OCI-LY1 (cell line): ENCODE measurements around the gene OR4D2.

Experiments used
- H2AFZ ChIP-seq: fragments of 200-600 bp; sonication (generic), shearing (Covaris generic); 2 replicates; pipeline ENCODE4 v1.6.0; 2014; ENCODE audit warnings: antibody characterized with exemption, mild to moderate bottlenecking, low read length
- H3F3A ChIP-seq: fragments of 200-600 bp; sonication (generic), shearing (Covaris generic); 2 replicates; pipeline ENCODE4 v1.6.0; 2014; ENCODE audit warnings: mild to moderate bottlenecking, antibody characterized with exemption, low read length, moderate library complexity; ENCODE audit not compliant: insufficient read depth
- H3K27ac ChIP-seq: fragments of 200-600 bp; sonication (generic); 2 replicates; pipeline ENCODE4 v1.5.1; 2014; ENCODE audit warnings: low read length, mixed run types, mild to moderate bottlenecking, low read depth; ENCODE audit not compliant: poor library complexity, severe bottlenecking
- H3K27me3 ChIP-seq: fragments of 200-600 bp; sonication (generic); 2 replicates; pipeline ENCODE4 v1.6.0; 2014; ENCODE audit warnings: antibody characterized with exemption, mild to moderate bottlenecking, low read length, moderate library complexity; ENCODE audit not compliant: insufficient read depth
- H3K36me3 ChIP-seq: fragments of 200-600 bp; sonication (generic); 2 replicates; pipeline ENCODE4 v1.6.1; 2014; ENCODE audit warnings: mild to moderate bottlenecking, antibody characterized with exemption, low read length, moderate library complexity, mixed read lengths; ENCODE audit not compliant: insufficient read depth
- H3K4me1 ChIP-seq: fragments of 200-600 bp; sonication (generic); 2 replicates; pipeline ENCODE4 v1.5.1; 2014; ENCODE audit warnings: mild to moderate bottlenecking, low read length, moderate library complexity; ENCODE audit not compliant: insufficient read depth, severe bottlenecking
- H3K4me2 ChIP-seq: fragments of 200-600 bp; sonication (generic), shearing (Covaris generic); 2 replicates; pipeline ENCODE4 v1.6.1; 2014; ENCODE audit warnings: low read length
- H3K4me3 ChIP-seq: fragments of 200-600 bp; sonication (generic); 2 replicates; pipeline ENCODE4 v1.5.1; 2014; ENCODE audit warnings: low read length, low read depth, mild to moderate bottlenecking, mixed read lengths; ENCODE audit not compliant: poor library complexity, severe bottlenecking
- H3K79me2 ChIP-seq: fragments of 200-600 bp; shearing (Covaris generic); 2 replicates; pipeline ENCODE4 v1.6.1; 2016; ENCODE audit warnings: mixed run types, low read length, mixed read lengths; ENCODE audit not compliant: insufficient read depth
- H3K9ac ChIP-seq: fragments of 200-600 bp; sonication (generic), shearing (Covaris generic); 2 replicates; pipeline ENCODE4 v1.6.1; 2014; ENCODE audit warnings: mild to moderate bottlenecking, low read length, mixed read lengths
- H3K9me2 ChIP-seq: fragments of 200-600 bp; sonication (generic), shearing (Covaris generic); 2 replicates; pipeline ENCODE4 v1.6.1; 2014; ENCODE audit warnings: low read depth, mild to moderate bottlenecking, low read length, mixed read lengths
- H3K9me3 ChIP-seq: fragments of 200-600 bp; shearing (Covaris generic); 2 replicates; pipeline ENCODE4 v1.6.1; 2014; ENCODE audit warnings: low read length, mixed read lengths
- H4K20me1 ChIP-seq: fragments of 200-600 bp; sonication (generic), shearing (Covaris generic); 2 replicates; pipeline ENCODE4 v1.6.0; 2016; ENCODE audit warnings: mild to moderate bottlenecking, low read length; ENCODE audit not compliant: insufficient read depth
- CTCF ChIP-seq: fragments of 200-600 bp; sonication (generic), shearing (Covaris generic); IDR thresholded peaks from 2 replicates; pipeline ENCODE4 v1.5.1; 2017; ENCODE audit warnings: mild to moderate bottlenecking, antibody characterized with exemption, low read length, moderate library complexity, mixed read lengths
- EZH2 ChIP-seq: fragments of 200-600 bp; sonication (generic), shearing (Covaris generic); IDR thresholded peaks from 2 replicates; pipeline ENCODE4 v1.8.0; 2017; ENCODE audit warnings: borderline replicate concordance, mixed run types, mild to moderate bottlenecking, antibody characterized with exemption, low read length, moderate library complexity, mixed read lengths

OR4D2 gene

GRCh38 chr17:58202859-58203258, 36.1 kb downstream of the OR4D2 start:
- H3K4me1 ChIP-seq: no peaks in the 10 kb centered on the region
- no peak overlapping the region for H3K9ac ChIP-seq
- no peaks in the 10 kb centered on the region for H4K20me1 ChIP-seq
- H3K27me3 ChIP-seq: no peaks in the 10 kb centered on the region; the same call in 1 of the 2 replicates
- H3K79me2 ChIP-seq: no peaks in the 10 kb centered on the region
- TF ChIP-seq CTCF (no peak), EZH2 (no peak)
- no peaks in the 10 kb centered on the region for H3K9me2 ChIP-seq
- no peak overlapping the region for H3K4me2 ChIP-seq
- H3K27ac ChIP-seq: no peak overlapping the region
- H3K9me3 ChIP-seq: no peaks in the 10 kb centered on the region
- H3F3A ChIP-seq: no peaks in the 10 kb centered on the region
- no peak overlapping the region for H2AFZ ChIP-seq
- H3K36me3 ChIP-seq: no peaks in the 10 kb centered on the region
- no peak overlapping the region for H3K4me3 ChIP-seq

- H4K20me1 ChIP-seq: no peaks in the 10 kb centered on the region
- no peak overlapping the region for H2AFZ ChIP-seq
- no peaks in the 10 kb centered on the region for H3K36me3 ChIP-seq
- H3K4me2 ChIP-seq: no peak overlapping the region
- H3K9ac ChIP-seq: no peak overlapping the region
- no peak for TF ChIP-seq EZH2
- no peak for TF ChIP-seq CTCF
- no peaks in the 10 kb centered on the region for H3K79me2 ChIP-seq
- H3K27ac ChIP-seq: no peak overlapping the region
- no peak overlapping the region for H3K4me3 ChIP-seq
- H3K4me1 ChIP-seq: no peaks in the 10 kb centered on the region
- no peaks in the 10 kb centered on the region for H3K9me3 ChIP-seq
- no peaks in the 10 kb centered on the region for H3F3A ChIP-seq
- H3K27me3 ChIP-seq: no peaks in the 10 kb centered on the region; the same call in 1 of the 2 replicates
- no peaks in the 10 kb centered on the region for H3K9me2 ChIP-seq
These were observed 38.0 kb downstream of the OR4D2 start for GRCh38 chr17:58204796-58205195.

- no peak overlapping the region for H3K4me2 ChIP-seq
- no peaks in the 10 kb centered on the region for H3K4me1 ChIP-seq
- H3K27me3 ChIP-seq: no peaks in the 10 kb centered on the region; the same call in 1 of the 2 replicates
- no peaks in the 10 kb centered on the region for H3K9me3 ChIP-seq
- H3K79me2 ChIP-seq: no peaks in the 10 kb centered on the region
- no peak overlapping the region for H3K27ac ChIP-seq
- TF ChIP-seq EZH2 (no peak), CTCF (no peak)
- no peak overlapping the region for H3K9ac ChIP-seq
- no peaks in the 10 kb centered on the region for H3F3A ChIP-seq
- no peaks in the 10 kb centered on the region for H3K9me2 ChIP-seq
- no peak overlapping the region for H2AFZ ChIP-seq
- no peaks in the 10 kb centered on the region for H3K36me3 ChIP-seq
- H4K20me1 ChIP-seq: no peaks in the 10 kb centered on the region
- no peak overlapping the region for H3K4me3 ChIP-seq
These were observed 39.2 kb downstream of the OR4D2 start for GRCh38 chr17:58205936-58206335.
